ENCODE data around the gene ST6GALNAC5. TPM values are rescaled to one million over a fixed set of nuclear protein-coding genes. Genes with fewer than 3 reads are reported as not detected.

Gene ST6GALNAC5
- total RNA-seq, 1 donor from 2014 or later = 9.5 TPM

DNA sequence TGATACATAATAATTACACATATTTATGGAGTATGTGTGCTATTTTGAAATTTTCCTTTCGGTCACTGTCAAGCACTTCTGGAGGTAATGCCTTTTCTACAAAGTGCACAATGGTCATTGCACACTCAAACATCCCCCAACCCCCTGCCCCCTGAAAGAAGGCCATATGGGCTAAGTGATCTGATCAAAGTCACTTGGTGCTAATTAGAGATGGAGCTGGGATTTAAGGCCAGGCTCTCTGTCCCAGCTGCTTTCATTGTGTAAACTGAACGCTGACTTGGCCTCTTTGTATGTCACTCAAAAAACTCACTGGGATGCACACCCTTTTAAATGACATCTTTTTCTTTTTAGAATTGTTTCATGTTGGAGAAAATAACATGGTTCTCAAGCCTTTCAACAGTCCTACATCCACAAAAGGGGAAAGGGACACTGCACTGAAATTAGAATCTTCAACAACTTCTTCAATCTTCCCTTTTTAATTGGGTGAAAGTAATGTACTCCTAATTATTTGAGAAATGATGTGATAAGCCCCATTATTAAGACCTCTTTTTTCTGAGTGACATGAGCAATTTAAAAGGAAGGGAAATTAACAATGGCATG, 149.2 kb downstream of the ST6GALNAC5 start:
- Mint-ChIP-seq H3K4me1 (ENCODE audit: low read depth) (peaks cover 5% of the 10 kb centered on the region), H3K36me3 (ENCODE audit: insufficient read depth) (no peaks in the 10 kb centered on the region)
- TF ChIP-seq, protein P1, sequence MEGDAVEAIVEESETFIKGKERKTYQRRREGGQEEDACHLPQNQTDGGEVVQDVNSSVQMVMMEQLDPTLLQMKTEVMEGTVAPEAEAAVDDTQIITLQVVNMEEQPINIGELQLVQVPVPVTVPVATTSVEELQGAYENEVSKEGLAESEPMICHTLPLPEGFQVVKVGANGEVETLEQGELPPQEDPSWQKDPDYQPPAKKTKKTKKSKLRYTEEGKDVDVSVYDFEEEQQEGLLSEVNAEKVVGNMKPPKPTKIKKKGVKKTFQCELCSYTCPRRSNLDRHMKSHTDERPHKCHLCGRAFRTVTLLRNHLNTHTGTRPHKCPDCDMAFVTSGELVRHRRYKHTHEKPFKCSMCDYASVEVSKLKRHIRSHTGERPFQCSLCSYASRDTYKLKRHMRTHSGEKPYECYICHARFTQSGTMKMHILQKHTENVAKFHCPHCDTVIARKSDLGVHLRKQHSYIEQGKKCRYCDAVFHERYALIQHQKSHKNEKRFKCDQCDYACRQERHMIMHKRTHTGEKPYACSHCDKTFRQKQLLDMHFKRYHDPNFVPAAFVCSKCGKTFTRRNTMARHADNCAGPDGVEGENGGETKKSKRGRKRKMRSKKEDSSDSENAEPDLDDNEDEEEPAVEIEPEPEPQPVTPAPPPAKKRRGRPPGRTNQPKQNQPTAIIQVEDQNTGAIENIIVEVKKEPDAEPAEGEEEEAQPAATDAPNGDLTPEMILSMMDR (IDR thresholded peaks at IDR 0.05; ENCODE audit: unreplicated experiment) = no peak

DNA sequence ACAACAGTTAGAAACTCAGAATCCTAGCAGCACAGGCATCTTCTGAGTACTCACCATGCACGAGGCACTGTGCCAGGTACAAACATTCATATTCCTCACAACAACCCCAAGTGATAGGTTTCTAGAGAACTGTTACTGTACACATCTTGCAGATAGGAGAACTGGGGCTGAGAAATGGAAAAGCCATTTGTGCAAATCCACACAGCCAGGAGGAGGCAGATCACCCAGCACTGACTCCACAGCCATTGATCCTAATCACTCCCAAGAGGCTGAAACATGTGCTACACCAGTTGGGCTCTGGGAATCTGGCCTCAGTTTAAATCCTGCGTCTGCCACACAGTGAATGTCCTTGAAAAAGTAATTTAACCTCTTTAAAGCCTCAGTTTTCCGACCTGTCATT, 151.0 kb downstream of the ST6GALNAC5 start:
- Mint-ChIP-seq H3K4me1 (ENCODE audit: low read depth) (peaks cover 3% of the 10 kb centered on the region), H3K9me3 (ENCODE audit: low read depth) (no peaks in the 10 kb centered on the region), H3K27ac (no peak overlapping the region), H3K4me3 (ENCODE audit: low read depth) (no peak overlapping the region), H3K36me3 (ENCODE audit: insufficient read depth) (no peaks in the 10 kb centered on the region), H3K27me3 (no peaks in the 10 kb centered on the region)
- no peak for DNase-seq (ENCODE audit: low spot score, unreplicated experiment)
- TF ChIP-seq, protein P1 (IDR thresholded peaks at IDR 0.05; ENCODE audit: unreplicated experiment) = no peak

More for the DNA sequence above, 149.2 kb downstream of the ST6GALNAC5 start:
- Mint-ChIP-seq H3K27ac (no peak overlapping the region), H3K9me3 (ENCODE audit: low read depth) (no peaks in the 10 kb centered on the region), H3K27me3 (no peaks in the 10 kb centered on the region), H3K4me3 (ENCODE audit: low read depth) (no peak overlapping the region)
- no peak for DNase-seq (ENCODE audit: low spot score, unreplicated experiment)

DNA sequence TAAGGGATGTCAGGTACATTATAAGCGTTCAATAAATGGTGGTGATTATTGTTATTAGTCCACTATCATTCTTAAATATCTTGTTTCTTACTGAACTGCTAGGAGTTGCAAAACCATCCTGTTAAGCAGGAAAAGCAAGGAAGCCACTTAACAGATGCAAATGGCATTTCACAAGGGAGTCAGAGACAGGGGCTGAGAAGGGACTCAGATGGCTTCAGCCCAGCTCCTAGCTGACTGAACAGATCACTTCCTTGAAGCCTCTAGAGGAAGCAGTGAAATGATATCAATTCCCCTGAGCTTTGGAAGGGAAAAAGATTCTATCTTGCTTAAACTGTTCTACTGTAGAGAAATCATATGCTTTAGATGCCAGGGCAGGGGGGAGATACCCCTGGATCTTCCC, 151.5 kb downstream of the ST6GALNAC5 start:
- TF ChIP-seq, protein P1 (IDR thresholded peaks at IDR 0.05; ENCODE audit: unreplicated experiment) = no peak
- no peak overlapping the region for H3K4me3 Mint-ChIP-seq (ENCODE audit: low read depth)
- H3K36me3 Mint-ChIP-seq (ENCODE audit: insufficient read depth) = no peaks in the 10 kb centered on the region
- H3K27ac Mint-ChIP-seq = no peak overlapping the region
- DNase-seq (ENCODE audit: low spot score, unreplicated experiment) = no peak
- no peaks in the 10 kb centered on the region for H3K4me1 Mint-ChIP-seq (ENCODE audit: low read depth)
- H3K27me3 Mint-ChIP-seq = no peaks in the 10 kb centered on the region
- H3K9me3 Mint-ChIP-seq (ENCODE audit: low read depth) = no peaks in the 10 kb centered on the region

DNA sequence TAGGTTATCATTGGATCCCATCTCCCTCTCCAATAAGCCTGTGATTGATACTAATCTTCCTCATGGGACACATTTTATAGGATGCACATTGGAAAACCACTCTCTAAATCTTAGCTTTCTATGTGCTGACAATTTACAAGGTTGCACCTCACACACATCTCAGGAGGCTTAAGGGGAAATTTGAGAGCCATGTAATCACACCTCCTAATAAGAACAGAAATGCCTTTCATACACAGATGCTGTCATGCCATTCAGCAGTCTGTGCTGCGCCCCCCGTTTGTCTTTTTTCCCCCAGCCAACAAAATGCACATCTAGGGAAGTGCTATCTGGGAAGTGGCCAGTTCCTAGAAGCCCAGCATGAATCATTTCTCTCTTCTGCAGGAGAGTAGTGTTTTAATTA, 154.5 kb downstream of the ST6GALNAC5 start:
- no peak for DNase-seq (ENCODE audit: low spot score, unreplicated experiment)
- no peak overlapping the region for H3K4me3 Mint-ChIP-seq (ENCODE audit: low read depth)
- H3K27ac Mint-ChIP-seq = no peak overlapping the region
- no peaks in the 10 kb centered on the region for H3K27me3 Mint-ChIP-seq
- no peaks in the 10 kb centered on the region for H3K36me3 Mint-ChIP-seq (ENCODE audit: insufficient read depth)
- TF ChIP-seq, protein P1 (IDR thresholded peaks at IDR 0.05; ENCODE audit: unreplicated experiment) = no peak
- no peaks in the 10 kb centered on the region for H3K9me3 Mint-ChIP-seq (ENCODE audit: low read depth)
- H3K4me1 Mint-ChIP-seq (ENCODE audit: low read depth) = no peaks in the 10 kb centered on the region

DNA sequence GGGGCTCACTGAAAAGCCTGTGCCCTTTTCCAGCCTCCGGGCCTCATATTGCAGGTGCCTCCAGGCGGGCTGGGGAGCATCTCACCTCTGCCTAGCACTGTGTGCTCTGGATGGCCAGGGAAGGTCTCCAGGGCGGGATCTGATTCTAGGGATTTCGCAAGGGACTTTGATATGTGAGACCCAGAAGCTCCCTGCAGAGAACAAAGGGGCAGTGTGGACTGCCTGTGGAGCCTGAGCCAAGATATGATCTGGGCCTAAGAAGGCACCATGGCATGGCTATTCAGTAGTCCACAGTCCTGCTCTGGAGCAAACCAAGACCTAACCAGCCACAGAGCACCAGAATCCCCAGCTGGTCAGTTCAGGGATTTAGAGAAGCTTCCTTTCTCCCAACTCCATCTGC, 157.2 kb downstream of the ST6GALNAC5 start:
- peaks cover 11% of the 10 kb centered on the region for H3K4me1 Mint-ChIP-seq (ENCODE audit: low read depth)
- no peak for DNase-seq (ENCODE audit: low spot score, unreplicated experiment)

More for the DNA sequence above, 157.2 kb downstream of the ST6GALNAC5 start:
- H3K27me3 Mint-ChIP-seq = no peaks in the 10 kb centered on the region
- H3K9me3 Mint-ChIP-seq (ENCODE audit: low read depth) = no peaks in the 10 kb centered on the region
- H3K27ac Mint-ChIP-seq = no peak overlapping the region
- TF ChIP-seq, protein P1 (IDR thresholded peaks at IDR 0.05; ENCODE audit: unreplicated experiment) = no peak
- no peak overlapping the region for H3K4me3 Mint-ChIP-seq (ENCODE audit: low read depth)
- H3K36me3 Mint-ChIP-seq (ENCODE audit: insufficient read depth) = no peaks in the 10 kb centered on the region

Measured in progenitor cell of endocrine pancreas (in vitro differentiated cells).